MCF 10A (cell line): ENCODE measurements around the gene FGGY. TPM values are rescaled to one million over a fixed set of nuclear protein-coding genes. Genes with fewer than 3 reads are reported as not detected.
A peak's percentile ranks its signal among the peaks of the same experiment; 100 is the strongest.
"Not testable (repeated sequence)": the region's sequence is repeated elsewhere in the genome, so short reads cannot be mapped to it uniquely, and the experiment has no call there.

Source experiments
- BruUV-seq: library from RNA; stranded (reverse); fragments of 400-500 nt; replicated peaks from 2 replicates; lab custom pipeline; 2021; lab: Mats Ljungman, UMichigan
- CTCF ChIA-PET: fragments of 300-600 bp; sonication (Branson Sonifier 250); formaldehyde crosslinking; extraction: SDS; loops from one replicate; lab custom pipeline; 2021; ENCODE audit warnings: antibody characterized with exemption, inconsistent platforms; lab: Yijun Ruan, JAX
- POLR2A ChIA-PET: fragments of 300-600, 350-650 bp; sonication (Branson Sonifier 250); formaldehyde crosslinking; extraction: SDS; loops from one replicate; lab custom pipeline; 2020; ENCODE audit warnings: antibody characterized with exemption, inconsistent platforms; lab: Yijun Ruan, JAX
- DNase-seq: peaks from one replicate; pipeline ENCODE4 v3.0.0-alpha.2; 2018; ENCODE audit not compliant: unreplicated experiment
- H3K27ac Mint-ChIP-seq: one replicate; pipeline ENCODE4 v1.8.0; 2022; ENCODE audit warnings: mild to moderate bottlenecking, low read depth, mixed read lengths; ENCODE audit not compliant: unreplicated experiment
- H3K27me3 Mint-ChIP-seq: one replicate; pipeline ENCODE4 v1.8.0; 2022; ENCODE audit warnings: mixed read lengths; ENCODE audit not compliant: insufficient read depth, unreplicated experiment
- H3K36me3 Mint-ChIP-seq: one replicate; pipeline ENCODE4 v1.8.0; 2022; ENCODE audit warnings: mild to moderate bottlenecking, moderate library complexity, mixed read lengths; ENCODE audit not compliant: insufficient read depth, unreplicated experiment
- H3K4me1 Mint-ChIP-seq: one replicate; pipeline ENCODE4 v1.8.0; 2022; ENCODE audit warnings: mixed read lengths; ENCODE audit not compliant: insufficient read depth, unreplicated experiment
- H3K4me3 Mint-ChIP-seq: one replicate; pipeline ENCODE4 v1.8.0; 2022; ENCODE audit warnings: mild to moderate bottlenecking, moderate library complexity, mixed read lengths; ENCODE audit not compliant: unreplicated experiment
- H3K9me3 Mint-ChIP-seq: one replicate; pipeline ENCODE4 v1.8.0; 2022; ENCODE audit warnings: mixed read lengths; ENCODE audit not compliant: unreplicated experiment
- intact Hi-C: fragments of 100-400 bp; cut with micrococcal nuclease; formaldehyde crosslinking; loops from 2 replicates; pipeline ENCODE4 v1.14.1; 2022
- total RNA-seq: library from RNA; stranded (reverse); gene quantifications from 2 replicates; pipeline ENCODE4 v1.2.3, GENCODE V29; 2022
- TF ChIP-seq, protein P1 (sequence below): fragments of 200-600 bp; IDR thresholded peaks from one replicate; pipeline ENCODE4 v1.8.0; 2022; ENCODE audit warnings: antibody characterized with exemption, mild to moderate bottlenecking; ENCODE audit not compliant: unreplicated experiment

The FGGY gene
- total RNA-seq, 1 experiment from 2014 or later = 10.6 TPM

DNA sequence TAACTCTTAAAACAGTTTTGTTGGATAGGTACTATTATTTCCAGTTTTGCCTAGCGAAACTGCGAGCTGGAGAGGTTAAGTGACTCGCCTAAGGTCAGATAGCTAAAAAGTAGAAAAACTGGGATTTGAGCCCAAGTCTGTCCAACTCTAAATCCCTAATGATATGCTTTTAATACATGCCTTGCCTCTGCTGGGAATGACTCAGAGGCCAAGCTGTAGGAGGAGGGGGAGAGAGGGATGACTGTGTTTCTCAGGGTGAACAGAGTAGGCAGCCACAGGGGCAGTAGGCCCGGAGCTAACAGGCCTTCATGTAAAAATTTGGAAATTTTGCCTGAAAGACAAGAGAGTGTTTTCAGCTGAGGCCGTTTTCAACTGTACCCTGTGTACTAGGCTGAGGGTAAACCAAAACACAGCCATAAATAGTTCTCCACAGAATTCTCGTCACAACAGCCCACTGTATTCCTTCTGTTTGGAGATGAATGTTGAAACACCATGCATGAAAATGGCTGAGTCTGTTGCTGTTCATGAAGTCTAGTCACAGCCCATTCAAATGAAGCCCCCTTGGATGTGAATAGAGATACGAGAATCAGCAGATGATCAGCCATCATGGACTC, 410.4 kb downstream of the FGGY start:
- peak; percentile 90 for DNase-seq
- H3K27ac Mint-ChIP-seq = peak overlapping the region; percentile 33
- no TSS peak for BruUV-seq
- H3K36me3 Mint-ChIP-seq = no peaks in the 10 kb centered on the region
- CTCF ChIA-PET = interaction anchor here (1.2 to 4.3 kb wide), 3 partner anchors 10 to 934 kb away, joined by 3 to 18 read pairs (median 15); no protein-coding TSS in a partner anchor
- no peak overlapping the region for H3K4me3 Mint-ChIP-seq
- H3K27me3 Mint-ChIP-seq = no peaks in the 10 kb centered on the region
- H3K9me3 Mint-ChIP-seq = peaks cover 5% of the 10 kb centered on the region
- TF ChIP-seq, protein P1, sequence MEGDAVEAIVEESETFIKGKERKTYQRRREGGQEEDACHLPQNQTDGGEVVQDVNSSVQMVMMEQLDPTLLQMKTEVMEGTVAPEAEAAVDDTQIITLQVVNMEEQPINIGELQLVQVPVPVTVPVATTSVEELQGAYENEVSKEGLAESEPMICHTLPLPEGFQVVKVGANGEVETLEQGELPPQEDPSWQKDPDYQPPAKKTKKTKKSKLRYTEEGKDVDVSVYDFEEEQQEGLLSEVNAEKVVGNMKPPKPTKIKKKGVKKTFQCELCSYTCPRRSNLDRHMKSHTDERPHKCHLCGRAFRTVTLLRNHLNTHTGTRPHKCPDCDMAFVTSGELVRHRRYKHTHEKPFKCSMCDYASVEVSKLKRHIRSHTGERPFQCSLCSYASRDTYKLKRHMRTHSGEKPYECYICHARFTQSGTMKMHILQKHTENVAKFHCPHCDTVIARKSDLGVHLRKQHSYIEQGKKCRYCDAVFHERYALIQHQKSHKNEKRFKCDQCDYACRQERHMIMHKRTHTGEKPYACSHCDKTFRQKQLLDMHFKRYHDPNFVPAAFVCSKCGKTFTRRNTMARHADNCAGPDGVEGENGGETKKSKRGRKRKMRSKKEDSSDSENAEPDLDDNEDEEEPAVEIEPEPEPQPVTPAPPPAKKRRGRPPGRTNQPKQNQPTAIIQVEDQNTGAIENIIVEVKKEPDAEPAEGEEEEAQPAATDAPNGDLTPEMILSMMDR = no peak
- intact Hi-C loops = loop anchor here (2.0 kb wide), 1 partner anchor 52 kb away; no protein-coding TSS in a partner anchor
- peaks cover 46% of the 10 kb centered on the region for H3K4me1 Mint-ChIP-seq
- POLR2A ChIA-PET = interaction anchor here (0.6 to 6.4 kb wide), 8 partner anchors 17 to 924 kb away, joined by 3 to 42 read pairs (median 3); partner anchors contain the start of genes CYP2J2 and JUN

DNA sequence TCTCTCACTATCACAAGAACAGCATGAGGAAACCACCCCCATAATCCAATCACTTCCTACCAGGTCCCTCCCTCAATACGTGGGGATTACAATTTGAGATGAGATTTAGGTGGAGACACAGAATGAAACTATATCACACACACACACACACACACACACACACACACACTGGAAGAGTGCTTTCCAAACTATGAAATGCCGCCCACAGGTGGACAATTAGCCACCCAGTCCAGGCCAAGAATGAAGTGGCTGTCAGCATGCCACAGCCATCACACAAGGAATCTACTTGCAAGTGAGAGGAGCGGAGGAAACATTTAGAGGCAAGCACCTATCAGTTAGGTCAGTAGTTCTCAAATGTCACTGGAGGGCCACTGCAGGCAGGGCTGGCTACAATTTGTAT, 412.4 kb downstream of the FGGY start:
- no peaks in the 10 kb centered on the region for H3K27me3 Mint-ChIP-seq
- ChIA-PET CTCF (interaction anchor here (0.6 to 4.3 kb wide), 2 partner anchors 50 to 710 kb away, joined by 3 to 18 read pairs; no protein-coding TSS in a partner anchor), POLR2A (no interaction called here)
- no peak for DNase-seq
- peaks cover 5% of the 10 kb centered on the region for H3K9me3 Mint-ChIP-seq
- H3K4me1 Mint-ChIP-seq = peaks cover 34% of the 10 kb centered on the region
- intact Hi-C loops = no loop called here
- no peak overlapping the region for H3K27ac Mint-ChIP-seq
- no peak overlapping the region for H3K4me3 Mint-ChIP-seq
- TF ChIP-seq, protein P1 = no peak
- no peaks in the 10 kb centered on the region for H3K36me3 Mint-ChIP-seq
- BruUV-seq = no TSS peak

DNA sequence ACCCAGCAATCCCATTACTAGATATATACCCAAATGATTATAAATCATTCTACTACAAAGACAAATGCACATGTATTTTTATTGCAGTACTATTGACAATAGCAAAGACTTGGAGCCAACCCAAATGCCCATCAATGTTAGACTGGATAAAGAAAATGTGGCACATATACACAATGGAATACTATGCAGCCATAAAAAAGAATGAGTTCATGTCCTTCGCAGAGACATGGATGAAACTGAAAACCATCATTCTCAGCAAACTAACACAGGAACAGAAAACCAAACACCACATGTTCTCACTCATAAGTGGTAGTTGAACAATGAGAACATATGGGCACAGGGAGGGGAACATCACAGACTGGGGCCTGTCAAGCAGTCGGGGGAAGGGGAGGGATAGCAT, 414.0 kb downstream of the FGGY start:
- H3K36me3 Mint-ChIP-seq, intact Hi-C loops, H3K27ac Mint-ChIP-seq, BruUV-seq, CTCF ChIA-PET, POLR2A ChIA-PET, DNase-seq, H3K4me3 Mint-ChIP-seq, H3K27me3 Mint-ChIP-seq, H3K9me3 Mint-ChIP-seq: not testable (repeated sequence)
- peaks cover 25% of the 10 kb centered on the region for H3K4me1 Mint-ChIP-seq

- TF ChIP-seq, protein P1 = no peak
- BruUV-seq = no TSS peak
- Mint-ChIP-seq H3K27me3 (no peaks in the 10 kb centered on the region), H3K4me3 (no peak overlapping the region), H3K27ac (no peak overlapping the region), H3K36me3 (no peaks in the 10 kb centered on the region), H3K9me3 (peaks cover 5% of the 10 kb centered on the region), H3K4me1 (no peaks in the 10 kb centered on the region)
- POLR2A ChIA-PET = interaction anchor here (0.6 kb wide), 1 partner anchor 65 kb away, joined by 4 read pairs; no protein-coding TSS in a partner anchor
- DNase-seq = no peak
- intact Hi-C loops = no loop called here
- CTCF ChIA-PET = interaction anchor here (0.8 to 1.3 kb wide), 3 partner anchors 45 to 975 kb away, joined by 3 to 4 read pairs (median 4); no protein-coding TSS in a partner anchor
Observed at GRCh38 chr1:59714219-59714618, 417.3 kb downstream of the FGGY start.
